Tibial artery (tissue), 4 donors: ENCODE results near the gene ARL14.

Source experiments
- DNase-seq, 2 donors: peaks; one replicate each; pipeline ENCODE4 v3.0.0-alpha.2; 2019
- H3K27ac ChIP-seq, 2 donors: fragments of 200-600 bp; sonication (generic) in 1 of 2; 1 replicate in 1 of 2; 2 replicates in 1 of 2; pipeline ENCODE4 v1.5.1; 2018 to 2019; ENCODE audit warnings: mild to moderate bottlenecking in 1 of 2
- H3K27me3 ChIP-seq, 2 donors: fragments of 200-600 bp; sonication (generic) in 1 of 2; one replicate each; pipeline versions ENCODE4 v1.5.1 to v1.6.0; 2016 to 2019
- H3K36me3 ChIP-seq, 3 donors: fragments of 200-600 bp; sonication (generic) in 2 of 3; one replicate each; pipeline ENCODE4 v1.5.1; 2016 to 2019; ENCODE audit warnings: mild to moderate bottlenecking in 2 of 3
- H3K4me1 ChIP-seq, 4 donors: fragments of 200-600 bp; sonication (generic) in 2 of 4; 1 replicate in 3 of 4; 2 replicates in 1 of 4; pipeline ENCODE4 v1.5.1; 2016 to 2019
- H3K4me3 ChIP-seq, 2 donors: fragments of 200-600 bp; sonication (generic) in 1 of 2; 1 replicate in 1 of 2; 2 replicates in 1 of 2; pipeline ENCODE4 v1.5.1; 2018 to 2019; ENCODE audit warnings: mild to moderate bottlenecking in 2 of 2
- H3K9me3 ChIP-seq, 3 donors: fragments of 200-600 bp; sonication (generic) in 1 of 3; one replicate each; pipeline ENCODE4 v1.5.1; 2016 to 2019
- intact Hi-C: fragments of 100-400 bp; cut with DNase I; formaldehyde crosslinking; loops from one replicate; pipeline ENCODE4 v1.15.0; 2023; ENCODE audit warnings: low total_unique reads
- TF ChIP-seq, protein P1 (sequence below), 2 experiments: fragments of 200-600 bp in 1 of 2; fragments of 450-650 bp in 1 of 2; IDR thresholded peaks; one replicate each; pipeline ENCODE4 v1.5.1; 2017 to 2019; ENCODE audit warnings: antibody characterized with exemption in 2 of 2, mild to moderate bottlenecking in 1 of 2, moderate library complexity in 1 of 2

ARL14 gene

DNA sequence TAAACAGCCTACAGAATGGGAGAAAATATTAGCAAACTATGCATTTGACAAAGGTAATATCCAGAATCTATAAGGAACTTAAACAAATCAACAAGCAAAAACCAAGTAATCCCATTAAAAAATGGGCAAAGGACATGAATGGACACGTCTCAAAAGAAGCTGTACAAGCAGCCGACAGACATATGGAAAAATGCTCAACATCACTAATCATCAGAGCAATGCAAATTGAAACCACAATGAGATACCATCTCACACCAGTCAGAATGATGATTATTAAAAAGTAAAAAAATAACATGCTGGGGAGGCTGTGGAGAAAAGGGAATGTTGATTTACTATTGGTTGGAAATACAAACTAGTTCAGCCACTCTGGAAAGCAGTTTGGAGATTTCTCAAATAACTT lies 48.4 kb downstream of the ARL14 start:
- H3K27ac ChIP-seq, result no peak overlapping the region
- H3K9me3 ChIP-seq, result no peaks in the 10 kb centered on the region
- no peaks in the 10 kb centered on the region for H3K27me3 ChIP-seq
- no peak overlapping the region for H3K4me3 ChIP-seq
- H3K36me3 ChIP-seq, result no peaks in the 10 kb centered on the region
- H3K4me1 ChIP-seq, result no peaks in the 10 kb centered on the region
- intact Hi-C loops, result no loop called here
- DNase-seq, result no peak
- TF ChIP-seq, protein P1, sequence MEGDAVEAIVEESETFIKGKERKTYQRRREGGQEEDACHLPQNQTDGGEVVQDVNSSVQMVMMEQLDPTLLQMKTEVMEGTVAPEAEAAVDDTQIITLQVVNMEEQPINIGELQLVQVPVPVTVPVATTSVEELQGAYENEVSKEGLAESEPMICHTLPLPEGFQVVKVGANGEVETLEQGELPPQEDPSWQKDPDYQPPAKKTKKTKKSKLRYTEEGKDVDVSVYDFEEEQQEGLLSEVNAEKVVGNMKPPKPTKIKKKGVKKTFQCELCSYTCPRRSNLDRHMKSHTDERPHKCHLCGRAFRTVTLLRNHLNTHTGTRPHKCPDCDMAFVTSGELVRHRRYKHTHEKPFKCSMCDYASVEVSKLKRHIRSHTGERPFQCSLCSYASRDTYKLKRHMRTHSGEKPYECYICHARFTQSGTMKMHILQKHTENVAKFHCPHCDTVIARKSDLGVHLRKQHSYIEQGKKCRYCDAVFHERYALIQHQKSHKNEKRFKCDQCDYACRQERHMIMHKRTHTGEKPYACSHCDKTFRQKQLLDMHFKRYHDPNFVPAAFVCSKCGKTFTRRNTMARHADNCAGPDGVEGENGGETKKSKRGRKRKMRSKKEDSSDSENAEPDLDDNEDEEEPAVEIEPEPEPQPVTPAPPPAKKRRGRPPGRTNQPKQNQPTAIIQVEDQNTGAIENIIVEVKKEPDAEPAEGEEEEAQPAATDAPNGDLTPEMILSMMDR (IDR thresholded peaks at IDR 0.05), result no peak
